CD14-positive monocyte (primary cell): ENCODE data around the gene MUC5AC. TPM values are rescaled to one million over a fixed set of nuclear protein-coding genes. Genes with fewer than 3 reads are reported as not detected.

ENCODE experiments used
- DNase-seq, 3 donors: peaks; one replicate each; pipeline ENCODE4 v3.0.0-alpha.2; 2011 to 2022
- H2AFZ ChIP-seq: 2 replicates; pipeline ENCODE4 v1.6.0; 2012; ENCODE audit warnings: mild to moderate bottlenecking, low read depth, low read length, inconsistent platforms; ENCODE audit not compliant: insufficient read depth, poor library complexity, severe bottlenecking
- H3K27ac ChIP-seq, 2 donors: 1 replicate in 1 of 2; 2 replicates in 1 of 2; pipeline ENCODE4 v1.5.1; 2012 to 2013; ENCODE audit warnings: low read length in 2 of 2, control low read depth in 1 of 2, inconsistent platforms in 1 of 2, low read depth in 1 of 2, mild to moderate bottlenecking in 1 of 2
- H3K27me3 ChIP-seq, 2 donors: one replicate each; pipeline versions ENCODE4 v1.6.0 to v1.6.1; 2011 to 2013; ENCODE audit warnings: low read length in 2 of 2; ENCODE audit not compliant: control insufficient read depth in 2 of 2, insufficient read depth in 2 of 2
- H3K36me3 ChIP-seq, 2 donors: replicated peaks in 1 of 2; 1 replicate in 1 of 2; 2 replicates in 1 of 2; pipeline versions ENCODE4 v1.5.1 to v1.6.1; 2012 to 2013; ENCODE audit warnings: low read length in 2 of 2, control low read depth in 1 of 2, inconsistent platforms in 1 of 2, mild to moderate bottlenecking in 1 of 2; ENCODE audit not compliant: insufficient read depth in 2 of 2, control insufficient read depth in 1 of 2
- H3K4me1 ChIP-seq, 2 donors: 1 replicate in 1 of 2; 2 replicates in 1 of 2; pipeline versions ENCODE4 v1.5.1 to v1.6.1; 2012 to 2013; ENCODE audit warnings: low read length in 2 of 2, control low read depth in 1 of 2, inconsistent platforms in 1 of 2, mild to moderate bottlenecking in 1 of 2, moderate library complexity in 1 of 2; ENCODE audit not compliant: insufficient read depth in 2 of 2, control insufficient read depth in 1 of 2
- H3K4me2 ChIP-seq: replicated peaks from 2 replicates; pipeline ENCODE3; 2012; ENCODE audit warnings: low read length, moderate library complexity, mild to moderate bottlenecking; ENCODE audit not compliant: poor library complexity, severe bottlenecking; ENCODE audit errors: extremely low read depth
- H3K4me3 ChIP-seq, 3 experiments: fragments of 200-600 bp in 1 of 3; sonication (generic) in 1 of 3; replicated peaks in 1 of 3; 1 replicate in 2 of 3; 2 replicates in 1 of 3; pipeline ENCODE4 v1.5.1; 2011 to 2013; ENCODE audit warnings: low read length in 3 of 3, mild to moderate bottlenecking in 3 of 3, control low read depth in 2 of 3, low read depth in 2 of 3, inconsistent platforms in 1 of 3, moderate library complexity in 1 of 3
- H3K79me2 ChIP-seq: 2 replicates; pipeline ENCODE4 v1.6.0; 2012; ENCODE audit warnings: mild to moderate bottlenecking, control low read depth, inconsistent platforms, low read length, moderate library complexity; ENCODE audit not compliant: insufficient read depth
- H3K9ac ChIP-seq: 2 replicates; pipeline ENCODE4 v1.6.0; 2017; ENCODE audit warnings: low read length, mild to moderate bottlenecking; ENCODE audit not compliant: insufficient read depth, poor library complexity, severe bottlenecking
- H3K9me3 ChIP-seq, 2 donors: replicated peaks in 1 of 2; 1 replicate in 1 of 2; 2 replicates in 1 of 2; pipeline versions ENCODE4 v1.5.1 to v1.6.1; 2012 to 2013; ENCODE audit warnings: low read length in 2 of 2, control low read depth in 1 of 2; ENCODE audit not compliant: control insufficient read depth in 1 of 2, insufficient read depth in 1 of 2
- H4K20me1 ChIP-seq: 2 replicates; pipeline ENCODE4 v1.6.0; 2012; ENCODE audit warnings: mild to moderate bottlenecking, low read length, control low read depth, moderate library complexity; ENCODE audit not compliant: insufficient read depth
- H3K27ac Mint-ChIP-seq, 7 donors: one replicate each; pipeline ENCODE4 v1.8.0; 2020; ENCODE audit warnings: mild to moderate bottlenecking in 7 of 7, mixed read lengths in 7 of 7, moderate library complexity in 6 of 7, inconsistent platforms in 2 of 7
- H3K27me3 Mint-ChIP-seq, 3 donors: one replicate each; pipeline ENCODE4 v1.8.0; 2021 to 2022; ENCODE audit warnings: low read depth in 3 of 3, mild to moderate bottlenecking in 3 of 3, mixed read lengths in 3 of 3, moderate library complexity in 3 of 3, inconsistent platforms in 1 of 3
- H3K36me3 Mint-ChIP-seq, 2 donors: one replicate each; pipeline ENCODE4 v1.8.0; 2020; ENCODE audit warnings: mixed read lengths in 2 of 2, inconsistent platforms in 1 of 2, mild to moderate bottlenecking in 1 of 2
- H3K4me1 Mint-ChIP-seq: one replicate; pipeline ENCODE4 v1.8.0; 2020; ENCODE audit warnings: mild to moderate bottlenecking, mixed read lengths
- H3K4me3 Mint-ChIP-seq, 2 donors: one replicate each; pipeline ENCODE4 v1.8.0; 2020; ENCODE audit warnings: mild to moderate bottlenecking in 2 of 2, mixed read lengths in 2 of 2, moderate library complexity in 1 of 2
- H3K9me3 Mint-ChIP-seq, 7 donors: one replicate each; pipeline ENCODE4 v1.8.0; 2020 to 2022; ENCODE audit warnings: mixed read lengths in 7 of 7, mild to moderate bottlenecking in 6 of 7, moderate library complexity in 6 of 7, inconsistent platforms in 2 of 7
- CTCF ChIP-seq: fragments of 200-600 bp; IDR thresholded peaks from one replicate; pipeline ENCODE4 v1.8.0; 2022; ENCODE audit warnings: antibody characterized with exemption, mild to moderate bottlenecking
- WGBS: methylation state at CpG from one replicate; pipeline ENCODE4 v1.1.5; 2013; ENCODE audit warnings: missing lambda C conversion rate; ENCODE audit not compliant: insufficient coverage; 5-methylcytosine and 5-hydroxymethylcytosine counted together
- intact Hi-C, 2 donors: fragments of 100-400 bp; cut with micrococcal nuclease; formaldehyde crosslinking; loops; one replicate each; pipeline versions ENCODE4 v1.15.0 to v1.15.1; 2023
- polyA plus RNA-seq, 3 donors: library from polyadenylated mRNA; depleted of rRNA in 1 of 3; unstranded in 2 of 3; stranded (reverse) in 1 of 3; fragments of 300-500 nt in 2 of 3; fragments of >200 nt in 1 of 3; fragmentation: Illumina TruSeq in 2 of 3; gene quantifications; 1 replicate in 2 of 3; 2 replicates in 1 of 3; pipeline ENCODE4 v1.2.3, GENCODE V29; 2012 to 2021

The MUC5AC gene
- polyA plus RNA-seq, 3 donors, result not detected

- Histone ChIP-seq H3K36me3 (no peaks in the 10 kb centered on the region), H4K20me1 (no peaks in the 10 kb centered on the region), H3K79me2 (no peaks in the 10 kb centered on the region), H3K9me3 (no peaks in the 10 kb centered on the region), H3K27me3 (no peaks in the 10 kb centered on the region), H3K4me2 (no peak overlapping the region), H3K9ac (no peak overlapping the region), H3K4me3 (no peak overlapping the region), H3K4me1 (no peaks in the 10 kb centered on the region), H3K27ac (no peak overlapping the region), H2AFZ (no peak overlapping the region)
- no peak for DNase-seq
- TF ChIP-seq CTCF, result no peak
- no peaks in the 10 kb centered on the region for H3K9me3 Mint-ChIP-seq
- peaks cover 0 to 7% (median 3%) of the 10 kb centered on the region in 3 donors for H3K27me3 Mint-ChIP-seq
- no peak overlapping the region for H3K4me3 Mint-ChIP-seq
- WGBS, result 84% methylated on average over 16 of the region's 21 CpGs
- intact Hi-C loops, result no loop called here
- H3K36me3 Mint-ChIP-seq, result no peaks in the 10 kb centered on the region
- no peak overlapping the region for H3K27ac Mint-ChIP-seq
- no peaks in the 10 kb centered on the region for H3K4me1 Mint-ChIP-seq
Observed at GRCh38 chr11:1233351-1234053, 75.7 kb downstream of the MUC5AC start.

GRCh38 chr11:1234054-1234720 lies 76.4 kb downstream of the MUC5AC start:
- Histone ChIP-seq H3K4me1 (no peaks in the 10 kb centered on the region), H3K27ac (no peak overlapping the region), H3K27me3 (no peaks in the 10 kb centered on the region), H2AFZ (no peak overlapping the region), H3K79me2 (no peaks in the 10 kb centered on the region), H3K4me2 (no peak overlapping the region), H3K4me3 (no peak overlapping the region), H3K9me3 (no peaks in the 10 kb centered on the region), H3K36me3 (no peaks in the 10 kb centered on the region), H3K9ac (no peak overlapping the region), H4K20me1 (no peaks in the 10 kb centered on the region)
- H3K36me3 Mint-ChIP-seq, result no peaks in the 10 kb centered on the region
- TF ChIP-seq CTCF, result no peak
- no peak overlapping the region for H3K27ac Mint-ChIP-seq
- intact Hi-C loops, result no loop called here
- H3K27me3 Mint-ChIP-seq, result peaks cover 0 to 9% (median 3%) of the 10 kb centered on the region in 3 donors
- H3K9me3 Mint-ChIP-seq, result no peaks in the 10 kb centered on the region
- DNase-seq, result no peak
- H3K4me1 Mint-ChIP-seq, result no peaks in the 10 kb centered on the region
- no peak overlapping the region for H3K4me3 Mint-ChIP-seq
- WGBS, result 86% methylated on average over 16 of the region's 22 CpGs
